HG02623 (cell line): Measurements from ENCODE around the gene SRSF5.

Source experiments
- ATAC-seq: cut with Tn5 transposase; IDR thresholded peaks from one replicate; pipeline ENCODE4 v1.9.1; 2021; ENCODE audit warnings: moderate library complexity; ENCODE audit not compliant: unreplicated experiment

SRSF5 gene

GRCh38 chr14:69769623-69770022 lies 2.7 kb downstream of the SRSF5 start:
- no peak for ATAC-seq

DNA sequence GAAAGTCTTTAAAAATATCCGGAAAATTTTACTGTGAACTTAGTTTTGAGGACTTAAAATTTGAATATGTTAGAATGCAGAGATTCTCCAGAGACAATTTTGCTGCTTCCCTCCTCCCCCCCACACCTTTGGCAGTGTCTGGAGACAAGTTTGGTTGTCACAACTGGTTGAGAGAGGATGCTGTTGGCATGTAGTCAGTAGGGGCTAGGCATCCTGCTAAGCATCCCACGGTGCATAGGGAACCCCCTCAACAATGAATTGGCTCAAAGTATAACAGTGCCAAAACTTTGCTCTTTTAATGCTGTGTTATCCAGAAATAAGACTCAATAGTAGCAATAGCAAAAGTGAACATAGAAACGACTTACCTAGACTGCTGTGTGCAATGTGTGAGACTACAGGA lies 3.6 kb downstream of the SRSF5 start:
- no peak for ATAC-seq

GRCh38 chr14:69771136-69771535 lies 4.2 kb downstream of the SRSF5 start:
- no peak for ATAC-seq

DNA sequence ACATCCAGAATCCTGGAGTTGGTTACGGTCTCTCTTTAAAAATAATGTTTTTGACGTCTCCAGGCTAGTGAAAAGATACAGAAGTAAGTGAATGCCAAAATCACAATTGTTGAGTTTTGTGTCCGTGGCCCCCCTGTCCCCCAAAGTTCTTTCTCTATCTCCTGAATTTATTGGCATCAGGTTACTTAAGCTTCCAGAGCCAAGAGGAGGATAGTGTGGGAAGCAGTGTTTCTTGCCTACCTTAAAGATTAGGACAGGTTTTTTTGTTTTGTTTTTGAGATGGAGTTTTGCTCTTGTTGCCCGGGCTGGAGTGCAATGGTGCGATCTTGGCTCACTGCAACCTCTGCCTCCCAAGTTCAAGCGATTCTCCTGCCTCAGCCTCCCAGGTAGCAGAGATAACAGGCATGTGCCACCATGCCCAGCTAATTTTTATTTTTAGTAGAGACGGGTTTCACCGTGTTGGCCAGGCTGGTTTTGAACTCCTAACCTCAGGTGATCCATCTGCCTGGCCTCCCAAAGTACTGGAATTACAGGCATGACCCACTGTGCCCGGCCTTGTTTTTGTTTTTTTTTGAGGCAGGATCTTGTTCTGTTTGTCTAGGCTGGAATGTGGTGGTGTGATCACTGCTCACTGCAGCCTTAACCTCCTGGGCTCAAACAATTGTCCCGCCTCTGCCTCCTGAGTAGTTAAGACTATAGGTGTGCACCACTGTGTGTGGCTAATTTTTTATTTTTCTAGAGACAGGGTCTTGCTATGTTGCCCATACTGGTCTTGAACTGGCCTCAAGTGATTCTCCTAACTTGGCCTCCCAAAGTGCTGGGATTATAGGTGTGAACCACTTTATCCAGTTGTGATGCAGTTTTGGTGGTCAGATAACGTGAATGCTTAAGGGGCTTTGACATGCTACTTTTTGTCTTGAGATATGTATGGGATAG lies 5.4 kb downstream of the SRSF5 start:
- no peak for ATAC-seq

- no peak for ATAC-seq
These were observed 6.8 kb downstream of the SRSF5 start for GRCh38 chr14:69773571-69774276.

DNA sequence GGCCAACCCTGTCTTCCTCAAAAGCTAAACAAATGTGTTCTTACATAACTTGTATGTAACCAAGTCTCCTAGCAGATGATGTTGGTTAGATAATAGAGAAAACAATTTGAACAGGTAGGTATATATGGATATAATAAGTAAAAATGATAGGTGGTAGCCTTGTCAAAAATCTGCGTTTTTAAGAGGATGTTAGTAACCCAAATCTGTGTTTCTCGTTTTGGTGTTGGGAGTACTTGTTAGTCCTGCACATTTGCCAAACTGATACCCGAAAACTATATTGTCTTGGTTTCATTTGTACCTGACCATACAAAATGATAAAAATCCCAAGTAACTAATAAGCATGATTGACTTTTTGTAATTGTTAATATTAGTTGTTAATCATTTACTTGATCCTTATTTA lies 8.1 kb downstream of the SRSF5 start:
- ATAC-seq: no peak

GRCh38 chr14:69776875-69777453 lies 10.0 kb downstream of the SRSF5 start:
- no peak for ATAC-seq

GRCh38 chr14:69779088-69779487 lies 12.1 kb downstream of the SRSF5 start:
- ATAC-seq: no peak

DNA sequence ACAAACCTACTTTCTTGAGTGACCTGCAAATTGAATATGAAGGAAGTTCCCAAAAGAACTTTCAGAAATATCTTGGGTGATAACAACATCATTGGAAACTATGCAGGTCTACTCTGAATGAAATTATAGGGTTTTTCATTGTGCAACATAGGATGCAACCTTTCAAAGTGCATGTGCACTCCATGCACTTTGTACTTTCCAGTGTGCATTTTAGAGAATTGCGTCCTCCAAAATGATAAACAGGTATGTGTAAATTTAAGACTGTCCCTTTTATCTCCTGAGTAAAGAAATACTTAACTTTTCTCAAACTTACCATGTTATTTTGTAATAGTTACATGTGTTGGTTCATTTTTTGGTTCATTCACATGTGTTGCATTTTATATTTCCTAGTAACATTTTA lies 13.2 kb downstream of the SRSF5 start:
- no peak for ATAC-seq

DNA sequence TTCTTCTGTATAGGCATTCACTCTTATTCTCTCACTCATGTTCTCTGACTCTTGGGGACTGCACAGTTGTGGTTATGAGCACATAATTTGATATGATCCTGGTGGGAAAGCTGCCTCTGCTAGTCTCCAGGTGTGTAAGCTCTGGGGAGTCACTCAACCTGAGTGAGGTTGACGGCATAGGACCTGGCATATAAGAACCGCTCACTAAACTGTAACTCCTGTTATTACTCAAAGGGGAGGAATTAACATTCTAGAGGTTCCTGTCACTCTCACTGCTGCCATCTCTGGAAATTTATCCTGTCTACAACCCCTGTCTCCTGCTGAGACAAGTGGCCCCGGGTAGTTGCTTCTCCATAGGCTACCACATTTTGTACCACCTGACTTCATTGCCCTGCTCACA lies 14.0 kb downstream of the SRSF5 start:
- no peak for ATAC-seq

GRCh38 chr14:69784942-69785341 lies 18.0 kb downstream of the SRSF5 start:
- no peak for ATAC-seq

- no peak for ATAC-seq
These were observed 19.7 kb downstream of the SRSF5 start for GRCh38 chr14:69786603-69787002.

- ATAC-seq: no peak
These were observed 22.2 kb downstream of the SRSF5 start for GRCh38 chr14:69789118-69789640.

DNA sequence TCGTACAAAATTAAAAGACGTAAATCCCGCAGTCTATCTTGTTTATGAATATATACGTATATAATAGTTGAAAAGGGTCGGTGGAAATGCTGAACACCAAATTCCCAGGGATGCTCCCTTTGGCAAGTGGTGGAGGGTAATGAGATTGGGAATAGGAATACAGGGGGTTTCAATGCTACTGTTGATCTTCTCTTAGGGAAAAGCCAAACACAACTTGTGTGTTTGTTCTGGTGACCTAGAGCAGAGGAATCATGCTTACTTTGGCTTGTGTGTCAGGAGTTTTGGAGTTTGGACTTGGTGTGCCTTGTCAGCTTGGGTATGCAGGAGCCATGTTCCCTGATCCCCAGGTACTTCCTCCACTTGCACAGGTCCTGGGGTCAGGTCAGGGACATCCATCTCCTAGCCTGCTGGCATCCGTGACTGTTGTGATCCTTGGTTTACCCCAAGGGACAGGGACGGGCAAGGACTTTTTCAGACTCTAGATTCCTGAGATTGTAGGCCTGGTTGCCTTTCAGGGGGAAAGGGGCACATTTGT lies 26.0 kb downstream of the SRSF5 start:
- ATAC-seq: no peak

DNA sequence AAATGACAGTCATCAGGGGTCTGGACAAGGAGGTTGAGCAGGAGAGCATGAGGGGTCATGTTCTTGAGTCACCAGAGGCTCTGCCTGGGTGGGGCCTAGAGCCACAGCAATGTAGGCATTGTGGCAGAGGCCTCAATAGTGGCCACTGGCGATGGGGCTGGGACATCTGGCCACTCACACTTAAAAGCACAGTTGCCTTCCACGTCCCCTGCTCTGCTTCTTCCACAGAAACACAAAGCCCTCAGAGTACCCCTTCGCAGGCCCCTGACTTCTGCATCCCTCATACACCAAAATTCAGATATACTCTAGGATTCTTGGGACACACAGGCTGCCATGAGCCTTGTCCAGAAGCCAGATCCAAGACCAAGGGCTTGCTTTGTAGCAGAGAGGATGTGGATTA lies 27.8 kb downstream of the SRSF5 start:
- ATAC-seq: no peak

DNA sequence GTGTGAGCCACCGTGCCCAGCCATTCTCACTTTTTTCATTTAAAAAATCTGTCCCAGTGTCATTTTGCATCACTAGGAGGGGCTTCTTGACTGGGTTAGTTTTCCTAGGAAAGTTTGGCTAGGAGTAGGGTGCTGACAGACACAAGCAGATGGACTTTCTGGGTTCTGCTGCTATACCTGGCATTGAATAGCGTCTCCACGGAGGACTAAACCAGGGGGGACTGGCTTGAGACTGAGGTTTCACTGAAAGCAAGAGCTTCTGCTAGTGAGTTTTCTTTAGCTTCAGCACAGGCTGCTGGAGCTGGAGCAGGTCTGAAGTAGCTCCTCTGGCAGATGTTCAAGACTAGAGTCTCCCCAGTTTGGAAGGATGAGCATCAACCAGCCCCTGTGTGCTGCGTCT lies 28.7 kb downstream of the SRSF5 start:
- ATAC-seq: no peak

- ATAC-seq: no peak
These were observed 30.0 kb downstream of the SRSF5 start, which contains the start of gene SLC10A1 for GRCh38 chr14:69796797-69797500. TSS of gene SLC10A1 (minus strand) at chr14:69797241. CDS start at chr14:69797155, 86 bp downstream.

DNA sequence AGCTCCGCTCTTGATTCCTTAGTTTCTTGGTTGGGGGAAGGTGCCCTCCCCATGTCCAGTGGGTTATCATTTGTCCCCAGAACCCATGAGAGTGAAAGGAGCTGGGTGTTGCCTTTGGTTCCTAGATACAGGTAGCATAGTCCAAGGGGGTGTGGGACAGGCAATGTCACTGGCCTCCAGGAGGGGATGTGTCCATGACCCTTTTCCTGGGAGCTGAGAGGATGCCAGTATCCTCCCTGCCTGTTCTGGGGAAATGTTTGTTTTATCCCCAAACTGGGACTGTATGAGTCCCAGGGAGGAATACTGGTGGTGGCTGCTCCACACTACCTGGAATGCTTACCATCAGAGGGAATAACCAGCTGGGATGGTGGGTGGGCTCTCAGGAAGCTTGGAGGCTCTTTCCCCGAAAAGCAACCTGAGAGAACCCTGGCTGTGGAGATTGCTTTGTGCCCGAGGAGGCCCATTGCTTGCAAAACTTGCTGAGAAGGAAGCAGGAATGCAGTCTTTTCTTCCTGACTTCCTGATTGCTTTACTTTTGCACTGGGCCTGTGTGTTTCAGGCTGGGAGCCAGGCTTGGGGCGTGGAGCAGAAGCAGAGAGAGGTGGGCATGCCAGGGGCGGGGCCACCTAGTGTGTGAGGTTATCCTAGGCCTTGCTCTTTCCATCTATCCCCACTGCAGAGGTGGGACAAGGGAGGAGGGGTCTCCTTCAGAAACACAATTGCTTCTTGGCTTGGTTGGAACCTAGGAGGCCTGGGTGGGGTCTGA lies 30.8 kb downstream of the SRSF5 start:
- ATAC-seq: no peak

DNA sequence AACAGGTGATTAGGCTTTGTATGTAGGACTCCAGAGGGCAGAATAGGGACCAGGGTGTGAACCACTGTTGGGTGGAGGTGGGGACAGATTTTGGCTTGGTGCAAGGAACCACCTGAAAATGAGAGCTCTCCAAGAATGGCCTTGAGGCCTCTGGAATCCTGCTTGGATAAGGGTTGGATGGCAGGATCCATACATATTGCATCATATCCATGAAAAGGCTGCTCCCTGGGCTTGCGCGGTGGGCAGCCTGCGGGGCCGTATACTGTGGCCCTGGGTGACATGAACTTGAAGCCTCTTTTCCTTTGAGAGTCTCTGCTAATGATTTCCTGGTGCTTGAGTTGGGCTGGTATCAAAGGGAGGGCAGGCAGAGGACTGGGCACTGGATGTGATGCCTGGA lies 31.4 kb downstream of the SRSF5 start:
- no peak for ATAC-seq

GRCh38 chr14:69803753-69804152 lies 36.8 kb downstream of the SRSF5 start:
- no peak for ATAC-seq
